GM12864 (cell line): ENCODE results near the gene GFOD1.

Source experiments
- DNase-seq: peaks from one replicate; pipeline ENCODE4 v3.0.0-alpha.2; 2011; ENCODE audit warnings: low read depth
- H3K4me3 ChIP-seq: 2 replicates; pipeline ENCODE4 v1.5.1; 2011; ENCODE audit warnings: mild to moderate bottlenecking, low read depth, low read length, control low read depth
- TF ChIP-seq, protein P1 (sequence below): IDR thresholded peaks from 2 replicates; pipeline ENCODE4 v1.5.1; 2011; ENCODE audit warnings: low read depth, mild to moderate bottlenecking, moderate library complexity, low read length, control low read depth, inconsistent platforms; ENCODE audit errors: missing control alignments

The GFOD1 gene

DNA sequence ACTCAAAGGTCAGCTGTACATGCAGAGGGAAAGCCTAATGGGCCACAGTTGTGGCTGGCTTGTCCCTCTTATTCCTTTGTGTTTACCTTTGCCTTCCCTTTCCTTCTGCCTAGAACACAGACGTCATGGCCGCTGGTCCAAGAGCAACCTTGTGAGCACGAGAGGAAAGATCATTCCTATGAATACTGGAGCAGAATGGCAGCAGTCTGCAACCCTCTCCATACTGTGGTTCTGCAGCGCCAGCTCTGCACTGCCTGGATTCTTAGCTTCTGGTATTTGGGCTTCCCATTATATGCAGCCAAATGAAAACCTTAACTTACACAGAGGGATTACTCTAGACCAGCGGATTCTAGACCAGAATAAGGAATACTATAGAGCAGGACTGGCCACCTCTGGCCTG is 171.5 kb downstream of the GFOD1 start:
- DNase-seq, result no peak
- TF ChIP-seq, protein P1, sequence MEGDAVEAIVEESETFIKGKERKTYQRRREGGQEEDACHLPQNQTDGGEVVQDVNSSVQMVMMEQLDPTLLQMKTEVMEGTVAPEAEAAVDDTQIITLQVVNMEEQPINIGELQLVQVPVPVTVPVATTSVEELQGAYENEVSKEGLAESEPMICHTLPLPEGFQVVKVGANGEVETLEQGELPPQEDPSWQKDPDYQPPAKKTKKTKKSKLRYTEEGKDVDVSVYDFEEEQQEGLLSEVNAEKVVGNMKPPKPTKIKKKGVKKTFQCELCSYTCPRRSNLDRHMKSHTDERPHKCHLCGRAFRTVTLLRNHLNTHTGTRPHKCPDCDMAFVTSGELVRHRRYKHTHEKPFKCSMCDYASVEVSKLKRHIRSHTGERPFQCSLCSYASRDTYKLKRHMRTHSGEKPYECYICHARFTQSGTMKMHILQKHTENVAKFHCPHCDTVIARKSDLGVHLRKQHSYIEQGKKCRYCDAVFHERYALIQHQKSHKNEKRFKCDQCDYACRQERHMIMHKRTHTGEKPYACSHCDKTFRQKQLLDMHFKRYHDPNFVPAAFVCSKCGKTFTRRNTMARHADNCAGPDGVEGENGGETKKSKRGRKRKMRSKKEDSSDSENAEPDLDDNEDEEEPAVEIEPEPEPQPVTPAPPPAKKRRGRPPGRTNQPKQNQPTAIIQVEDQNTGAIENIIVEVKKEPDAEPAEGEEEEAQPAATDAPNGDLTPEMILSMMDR, result no peak
- H3K4me3 ChIP-seq, result no peak overlapping the region

DNA sequence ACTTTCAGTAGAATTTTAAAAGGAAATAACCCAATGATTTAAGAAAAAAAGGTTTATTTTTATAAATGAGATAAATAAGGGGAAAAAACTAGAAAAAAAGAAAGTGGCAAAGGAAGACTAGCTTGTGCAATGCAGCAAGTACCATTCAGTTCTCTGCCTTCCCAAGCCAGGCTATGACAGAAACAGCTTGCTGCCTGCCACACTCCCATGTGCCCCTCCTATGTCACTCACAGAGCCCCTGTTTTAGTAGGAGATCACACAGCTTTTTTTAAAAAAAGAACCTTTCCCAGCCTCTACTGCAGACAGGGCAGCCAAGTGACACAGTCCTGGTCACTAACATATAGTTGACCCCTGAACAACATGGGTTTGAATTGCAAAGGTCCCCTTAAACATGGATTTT is 172.6 kb downstream of the GFOD1 start:
- no peak for DNase-seq
- TF ChIP-seq, protein P1, result no peak
- H3K4me3 ChIP-seq, result no peak overlapping the region

DNA sequence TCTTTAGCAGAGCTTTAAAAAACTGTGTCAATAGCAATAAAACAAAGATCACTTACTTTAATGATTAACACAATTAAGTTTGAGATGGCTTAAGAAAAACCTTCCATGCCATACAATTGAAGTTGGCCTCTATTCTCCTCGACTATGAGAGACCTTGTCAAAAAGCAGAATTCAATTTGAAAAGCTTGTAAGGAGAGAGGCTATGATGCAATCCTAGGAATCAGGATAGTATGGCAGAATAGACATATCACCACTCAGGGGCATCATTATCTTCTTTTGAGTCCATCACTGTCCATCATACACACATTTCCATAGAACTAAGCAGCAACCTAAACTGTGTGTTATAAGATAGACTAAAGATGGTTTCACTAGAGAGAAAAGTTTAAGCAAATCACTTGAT is 176.2 kb downstream of the GFOD1 start:
- DNase-seq, result no peak
- no peak overlapping the region for H3K4me3 ChIP-seq
- TF ChIP-seq, protein P1, result no peak

DNA sequence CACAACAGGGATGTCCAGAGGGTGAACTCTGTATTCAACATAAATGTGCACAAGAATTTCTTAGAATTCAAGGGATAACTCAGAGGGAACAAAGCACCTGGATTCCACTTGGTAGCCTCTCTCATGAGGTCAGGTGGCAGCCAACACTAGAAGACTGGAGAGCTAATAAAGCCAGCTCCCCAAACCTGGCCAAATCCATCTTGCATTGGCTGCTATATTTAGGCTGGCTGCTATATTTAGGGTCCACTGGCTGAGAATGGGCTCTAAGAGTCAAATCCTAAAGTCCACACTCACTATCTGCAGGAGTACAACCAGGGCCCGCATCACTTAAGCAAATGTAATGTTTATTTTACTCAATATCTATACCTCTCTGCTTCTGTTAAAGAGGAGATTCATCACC is 179.1 kb downstream of the GFOD1 start:
- no peak for DNase-seq
- no peak overlapping the region for H3K4me3 ChIP-seq
- TF ChIP-seq, protein P1, result no peak
